ENCODE results near the gene TSPO2. TPM values are rescaled to one million over a fixed set of nuclear protein-coding genes. Genes with fewer than 3 reads are reported as not detected.

The TSPO2 gene
- total RNA-seq, 1 experiment from 2014 or later, result not detected

- in situ Hi-C loops (cut with HindIII; ENCODE audit: low pct_unique_long_range_greater_than_20kb, low sequenced_read_pairs), result no loop called here
Observed at GRCh38 chr6:41066867-41067304, 24.6 kb downstream of the TSPO2 start.

GRCh38 chr6:41071501-41071922 lies 29.2 kb downstream of the TSPO2 start:
- in situ Hi-C loops (cut with HindIII; ENCODE audit: low pct_unique_long_range_greater_than_20kb, low sequenced_read_pairs), result no loop called here
- no peak for DNase-seq (ENCODE audit: low read depth)

More at GRCh38 chr6:41066867-41067304, 24.6 kb downstream of the TSPO2 start:
- peak; percentile 62 for DNase-seq (ENCODE audit: low read depth)

GRCh38 chr6:41071923-41072835 lies 29.9 kb downstream of the TSPO2 start, which contains the start of gene OARD1:
TSS of gene OARD1 (minus strand) at chr6:41072356. CDS start at chr6:41071634, 722 bp downstream.
- in situ Hi-C loops (cut with HindIII; ENCODE audit: low pct_unique_long_range_greater_than_20kb, low sequenced_read_pairs), result no loop called here

GRCh38 chr6:41072836-41073202 lies 30.6 kb downstream of the TSPO2 start, which contains the start of gene NFYA:
TSS of gene NFYA (plus strand) at chr6:41072974. CDS start at chr6:41079090, 6,116 bp downstream.
- in situ Hi-C loops (cut with HindIII; ENCODE audit: low pct_unique_long_range_greater_than_20kb, low sequenced_read_pairs), result no loop called here
- DNase-seq (ENCODE audit: low read depth), result no peak

More at GRCh38 chr6:41071923-41072835, 29.9 kb downstream of the TSPO2 start, which contains the start of gene OARD1:
- peak; percentile 100 for DNase-seq (ENCODE audit: low read depth)

DNA sequence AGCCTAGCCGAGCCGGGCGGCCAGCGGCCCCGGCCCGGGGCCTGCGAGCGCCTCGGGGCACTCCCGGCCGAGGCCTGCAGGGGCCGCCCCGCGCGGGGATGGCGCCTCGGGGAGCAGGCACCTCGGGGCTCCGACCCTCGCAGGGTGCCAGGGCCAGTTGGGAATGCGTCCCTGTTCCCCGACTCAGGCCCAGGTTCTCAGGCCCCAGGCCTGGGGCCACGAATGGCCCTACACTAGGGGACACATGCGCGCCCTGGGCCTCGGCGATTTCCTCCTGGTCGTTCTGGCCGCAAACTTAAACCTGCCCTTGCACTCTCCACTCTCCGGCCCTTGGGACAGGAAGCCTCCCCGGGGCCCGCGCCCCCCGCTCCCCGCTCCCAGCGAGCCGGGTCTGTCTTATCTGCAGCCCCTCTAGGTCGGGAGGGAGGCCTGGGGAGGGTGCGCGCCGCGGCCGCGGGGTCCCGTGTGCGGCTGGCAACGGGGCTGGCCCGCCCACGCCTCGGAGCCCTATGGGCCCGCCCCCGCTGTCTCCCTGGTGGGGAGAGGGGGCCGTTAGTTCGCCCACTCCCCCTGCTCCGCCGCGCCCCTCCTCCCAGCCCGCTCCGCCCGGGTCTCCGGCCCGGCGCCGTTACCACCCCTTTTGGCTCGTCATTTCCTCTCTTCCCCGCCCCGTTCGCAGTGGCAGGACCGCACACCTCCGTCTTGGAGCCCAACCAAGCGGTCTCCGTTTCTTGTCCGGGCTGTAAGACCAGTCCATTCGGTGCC lies 31.1 kb downstream of the TSPO2 start:
- peak; percentile 85 for DNase-seq (ENCODE audit: low read depth)
- in situ Hi-C loops (cut with HindIII; ENCODE audit: low pct_unique_long_range_greater_than_20kb, low sequenced_read_pairs), result no loop called here

GRCh38 chr6:41073968-41074691 lies 31.9 kb downstream of the TSPO2 start:
- in situ Hi-C loops (cut with HindIII; ENCODE audit: low pct_unique_long_range_greater_than_20kb, low sequenced_read_pairs), result no loop called here

GRCh38 chr6:41074692-41075436 lies 32.6 kb downstream of the TSPO2 start:
- DNase-seq (ENCODE audit: low read depth), result no peak
- in situ Hi-C loops (cut with HindIII; ENCODE audit: low pct_unique_long_range_greater_than_20kb, low sequenced_read_pairs), result no loop called here

More at GRCh38 chr6:41073968-41074691, 31.9 kb downstream of the TSPO2 start:
- peak; percentile 28 for DNase-seq (ENCODE audit: low read depth)

GRCh38 chr6:41075651-41076626 lies 33.7 kb downstream of the TSPO2 start:
- no peak for DNase-seq (ENCODE audit: low read depth)
- in situ Hi-C loops (cut with HindIII; ENCODE audit: low pct_unique_long_range_greater_than_20kb, low sequenced_read_pairs), result no loop called here

- DNase-seq (ENCODE audit: low read depth), result no peak
- in situ Hi-C loops (cut with HindIII; ENCODE audit: low pct_unique_long_range_greater_than_20kb, low sequenced_read_pairs), result no loop called here
Observed at GRCh38 chr6:41077536-41077935, 35.3 kb downstream of the TSPO2 start.

DNA sequence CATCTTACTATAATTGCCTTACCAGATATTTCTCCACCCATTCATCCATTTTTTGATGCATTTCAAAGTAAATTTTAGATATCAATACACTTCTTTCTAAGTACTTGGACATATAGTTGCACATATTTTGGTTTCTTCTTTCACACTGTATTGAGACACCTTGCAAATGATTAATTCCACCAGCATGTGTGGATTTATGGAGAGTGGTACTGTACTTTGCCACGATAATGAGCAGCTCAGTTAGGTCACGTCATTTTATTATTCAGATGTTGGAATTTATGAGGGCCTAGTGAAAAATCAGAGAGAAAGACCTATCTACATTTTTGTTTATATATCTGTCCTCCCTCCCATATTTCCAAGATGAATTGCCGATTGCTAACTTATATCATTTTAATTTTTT lies 35.8 kb downstream of the TSPO2 start:
- in situ Hi-C loops (cut with HindIII; ENCODE audit: low pct_unique_long_range_greater_than_20kb, low sequenced_read_pairs), result no loop called here
- no peak for DNase-seq (ENCODE audit: low read depth)

DNA sequence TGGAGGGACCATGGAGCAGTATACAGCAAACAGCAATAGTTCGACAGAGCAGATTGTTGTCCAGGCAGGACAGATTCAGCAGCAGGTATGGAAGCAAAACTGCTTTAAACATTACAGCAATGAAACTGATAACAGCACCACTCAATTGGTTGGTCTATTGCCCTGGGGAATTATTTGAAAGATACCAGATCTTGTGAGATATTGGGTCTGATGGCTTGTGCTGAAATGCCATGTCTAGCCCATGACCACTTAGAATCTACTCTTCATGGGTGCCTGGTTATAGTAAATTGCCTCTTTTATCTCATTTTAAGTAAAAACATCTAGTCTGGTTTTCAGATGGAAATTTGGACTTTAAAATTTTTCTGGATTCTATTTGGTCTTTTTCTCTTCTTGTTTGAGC lies 36.8 kb downstream of the TSPO2 start:
- in situ Hi-C loops (cut with HindIII; ENCODE audit: low pct_unique_long_range_greater_than_20kb, low sequenced_read_pairs), result no loop called here
- no peak for DNase-seq (ENCODE audit: low read depth)

DNA sequence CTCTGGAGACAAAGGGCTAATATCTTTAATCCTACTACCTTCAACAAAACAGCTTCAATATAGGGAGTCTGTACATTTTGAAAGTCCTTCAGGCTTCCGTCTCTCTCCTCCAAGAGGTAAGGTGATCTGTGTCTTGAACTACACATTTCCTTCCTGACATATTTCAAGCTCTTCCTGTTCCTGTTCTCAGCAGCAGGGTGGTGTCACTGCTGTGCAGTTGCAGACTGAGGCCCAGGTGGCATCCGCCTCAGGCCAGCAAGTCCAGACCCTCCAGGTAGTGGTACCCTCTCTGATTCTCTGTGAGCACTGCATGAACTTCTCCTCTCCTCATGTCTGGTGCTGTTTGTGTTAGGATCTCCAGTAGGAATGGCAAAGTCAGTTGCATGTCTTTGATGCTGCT lies 38.4 kb downstream of the TSPO2 start:
- in situ Hi-C loops (cut with HindIII; ENCODE audit: low pct_unique_long_range_greater_than_20kb, low sequenced_read_pairs), result no loop called here
- DNase-seq (ENCODE audit: low read depth), result no peak

GRCh38 chr6:41083072-41083471 lies 40.8 kb downstream of the TSPO2 start:
- no peak for DNase-seq (ENCODE audit: low read depth)
- in situ Hi-C loops (cut with HindIII; ENCODE audit: low pct_unique_long_range_greater_than_20kb, low sequenced_read_pairs), result no loop called here

DNA sequence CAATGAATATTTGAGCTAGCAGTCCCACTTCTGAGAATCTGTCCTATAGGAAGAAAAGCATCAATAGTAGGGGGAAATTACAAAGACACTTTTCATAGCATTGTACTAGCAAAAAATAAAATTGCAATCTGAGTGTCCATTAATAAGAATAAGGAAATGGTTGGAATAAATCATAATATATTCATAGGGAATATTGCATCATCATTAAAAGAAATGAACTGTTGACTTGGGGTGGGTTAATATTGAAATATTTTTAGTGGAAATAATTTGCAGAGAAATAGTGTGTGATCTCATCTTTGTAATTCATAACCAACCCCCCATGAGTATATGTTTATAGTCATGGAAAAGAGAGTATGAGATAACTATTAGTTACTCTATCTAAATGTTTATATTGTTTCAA lies 42.9 kb downstream of the TSPO2 start:
- no peak for DNase-seq (ENCODE audit: low read depth)
- in situ Hi-C loops (cut with HindIII; ENCODE audit: low pct_unique_long_range_greater_than_20kb, low sequenced_read_pairs), result no loop called here

DNA sequence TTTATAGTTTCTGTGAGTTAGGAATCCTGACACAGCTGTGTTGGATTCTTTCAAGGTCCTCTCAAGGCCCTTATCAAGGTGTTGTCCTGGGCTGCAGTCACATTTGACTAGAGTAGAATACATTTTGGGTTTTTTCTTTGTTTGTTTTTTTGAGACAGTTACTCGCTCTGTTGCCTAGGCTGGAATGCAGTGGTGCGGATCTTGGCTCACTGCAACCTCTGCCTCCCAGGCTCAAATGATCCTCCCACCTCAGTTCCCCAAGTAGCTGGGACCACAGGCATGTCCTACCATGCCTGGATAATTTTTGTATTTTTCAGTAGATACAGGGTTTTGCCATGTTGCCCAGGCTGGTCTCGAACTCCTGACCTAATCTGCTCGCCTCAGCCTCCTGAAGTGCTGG lies 46.2 kb downstream of the TSPO2 start:
- peak; percentile 56 for DNase-seq (ENCODE audit: low read depth)
- in situ Hi-C loops (cut with HindIII; ENCODE audit: low pct_unique_long_range_greater_than_20kb, low sequenced_read_pairs), result no loop called here

- DNase-seq (ENCODE audit: low read depth), result no peak
- in situ Hi-C loops (cut with HindIII; ENCODE audit: low pct_unique_long_range_greater_than_20kb, low sequenced_read_pairs), result no loop called here
Observed at GRCh38 chr6:41090841-41091761, 48.8 kb downstream of the TSPO2 start.
